Rectal smooth muscle tissue (tissue), 1 donor: Measurements from ENCODE around the gene TCP11L2.
"Not testable (repeated sequence)": the region's sequence is repeated elsewhere in the genome, so short reads cannot be mapped to it uniquely, and the experiment has no call there.

Experiments
- H3K27ac ChIP-seq: one replicate; pipeline ENCODE4 v1.7.0; 2013; ENCODE audit warnings: low read depth, low read length, inconsistent platforms
- H3K27me3 ChIP-seq: one replicate; pipeline ENCODE4 v1.7.0; 2013; ENCODE audit warnings: low read length; ENCODE audit not compliant: control insufficient read depth, insufficient read depth
- H3K36me3 ChIP-seq: one replicate; pipeline ENCODE4 v1.7.0; 2013; ENCODE audit warnings: low read length; ENCODE audit not compliant: control insufficient read depth, insufficient read depth
- H3K4me1 ChIP-seq: one replicate; pipeline ENCODE4 v1.7.0; 2013; ENCODE audit warnings: low read length; ENCODE audit not compliant: control insufficient read depth, insufficient read depth
- H3K4me3 ChIP-seq: one replicate; pipeline ENCODE4 v1.7.0; 2013; ENCODE audit warnings: low read length
- H3K9ac ChIP-seq: one replicate; pipeline ENCODE4 v1.7.0; 2013; ENCODE audit warnings: low read length

Gene TCP11L2

GRCh38 chr12:106364261-106364660, 61.7 kb downstream of the TCP11L2 start:
- H3K36me3 ChIP-seq: no peaks in the 10 kb centered on the region

GRCh38 chr12:106369624-106370346, 67.3 kb downstream of the TCP11L2 start:
- no peaks in the 10 kb centered on the region for H3K36me3 ChIP-seq
- no peak overlapping the region for H3K9ac ChIP-seq
- H3K27me3 ChIP-seq: no peaks in the 10 kb centered on the region
- no peaks in the 10 kb centered on the region for H3K4me1 ChIP-seq
- H3K27ac ChIP-seq: no peak overlapping the region
- H3K4me3 ChIP-seq: no peak overlapping the region

More at GRCh38 chr12:106364261-106364660, 61.7 kb downstream of the TCP11L2 start:
- H3K27ac ChIP-seq: no peak overlapping the region
- no peaks in the 10 kb centered on the region for H3K4me1 ChIP-seq
- no peak overlapping the region for H3K9ac ChIP-seq
- no peak overlapping the region for H3K4me3 ChIP-seq
- no peaks in the 10 kb centered on the region for H3K27me3 ChIP-seq

- Histone ChIP-seq H3K4me3 (no peak overlapping the region), H3K27ac (no peak overlapping the region), H3K27me3 (no peaks in the 10 kb centered on the region), H3K9ac (no peak overlapping the region), H3K4me1 (no peaks in the 10 kb centered on the region), H3K36me3 (peaks cover 4% of the 10 kb centered on the region)
Observed at GRCh38 chr12:106378788-106379187, 76.3 kb downstream of the TCP11L2 start.

GRCh38 chr12:106380954-106381353, 78.4 kb downstream of the TCP11L2 start:
- Histone ChIP-seq H3K27ac (no peak overlapping the region), H3K4me3 (no peak overlapping the region), H3K27me3 (no peaks in the 10 kb centered on the region), H3K4me1 (no peaks in the 10 kb centered on the region), H3K9ac (no peak overlapping the region), H3K36me3 (peaks cover 4% of the 10 kb centered on the region)

- not testable (repeated sequence) for H3K36me3 ChIP-seq
Observed at GRCh38 chr12:106381866-106382265, 79.3 kb downstream of the TCP11L2 start.

GRCh38 chr12:106386813-106387535, 84.4 kb downstream of the TCP11L2 start:
- Histone ChIP-seq H3K9ac (no peak overlapping the region), H3K27me3 (no peaks in the 10 kb centered on the region), H3K36me3 (no peaks in the 10 kb centered on the region)

More at GRCh38 chr12:106381866-106382265, 79.3 kb downstream of the TCP11L2 start:
- H3K27me3 ChIP-seq, H3K4me1 ChIP-seq, H3K4me3 ChIP-seq, H3K9ac ChIP-seq, H3K27ac ChIP-seq: not testable (repeated sequence)

GRCh38 chr12:106387848-106388377, 85.4 kb downstream of the TCP11L2 start:
- H3K27me3 ChIP-seq: no peaks in the 10 kb centered on the region
- no peaks in the 10 kb centered on the region for H3K36me3 ChIP-seq
- no peaks in the 10 kb centered on the region for H3K4me1 ChIP-seq
- no peak overlapping the region for H3K4me3 ChIP-seq
- H3K27ac ChIP-seq: no peak overlapping the region
- no peak overlapping the region for H3K9ac ChIP-seq

More at GRCh38 chr12:106386813-106387535, 84.4 kb downstream of the TCP11L2 start:
- H3K4me3 ChIP-seq: no peak overlapping the region
- no peaks in the 10 kb centered on the region for H3K4me1 ChIP-seq
- no peak overlapping the region for H3K27ac ChIP-seq

- Histone ChIP-seq H3K27ac (no peak overlapping the region), H3K9ac (no peak overlapping the region), H3K36me3 (peaks cover 3% of the 10 kb centered on the region), H3K4me1 (no peaks in the 10 kb centered on the region), H3K27me3 (no peaks in the 10 kb centered on the region), H3K4me3 (no peak overlapping the region)
Observed at GRCh38 chr12:106389151-106389550, 86.6 kb downstream of the TCP11L2 start.

GRCh38 chr12:106392759-106393158, 90.2 kb downstream of the TCP11L2 start:
- Histone ChIP-seq H3K9ac (no peak overlapping the region), H3K27ac (no peak overlapping the region), H3K27me3 (no peaks in the 10 kb centered on the region), H3K36me3 (peaks cover 3% of the 10 kb centered on the region), H3K4me3 (no peak overlapping the region), H3K4me1 (no peaks in the 10 kb centered on the region)
